HEK293 (cell line): ENCODE data around the gene SMPD3.

Source experiments
- CTCF ChIA-PET: fragments of 350-600 bp; formaldehyde crosslinking; extraction: SDS; loops from one replicate; lab custom pipeline; 2021; ENCODE audit warnings: antibody characterized with exemption; lab: Yijun Ruan, JAX
- POLR2A ChIA-PET: fragments of 300-600 bp; formaldehyde crosslinking; extraction: SDS; loops from one replicate; lab custom pipeline; 2020; ENCODE audit warnings: antibody characterized with exemption, inconsistent platforms; lab: Yijun Ruan, JAX
- H3K27ac ChIP-seq: fragments of 200-500 bp; sonication (Bioruptor generic); 2 replicates; pipeline ENCODE4 v1.5.1; 2014; ENCODE audit warnings: low read depth, low read length, control low read depth, inconsistent platforms; ENCODE audit errors: extremely low read depth
- H3K36me3 ChIP-seq, 2 experiments: fragments of 200-500 bp in 1 of 2; sonication (Bioruptor generic) in 1 of 2; 1 replicate in 1 of 2; 2 replicates in 1 of 2; pipeline ENCODE4 v1.5.1; 2014 to 2017; ENCODE audit warnings: inconsistent platforms in 2 of 2, low read length in 2 of 2; ENCODE audit not compliant: control insufficient read depth in 2 of 2, insufficient read depth in 1 of 2
- H3K4me1 ChIP-seq: fragments of 200-500 bp; sonication (Bioruptor generic); 2 replicates; pipeline ENCODE4 v1.5.1; 2014; ENCODE audit warnings: mild to moderate bottlenecking, low read length, inconsistent platforms; ENCODE audit not compliant: control insufficient read depth, insufficient read depth
- H3K4me3 ChIP-seq: 2 replicates; pipeline ENCODE4 v1.5.1; 2011; ENCODE audit warnings: low read depth, mild to moderate bottlenecking, control low read depth, low read length, moderate library complexity
- H3K9me3 ChIP-seq: fragments of 200-500 bp; sonication (Bioruptor generic); 2 replicates; pipeline ENCODE4 v1.5.1; 2014; ENCODE audit warnings: low read depth, low read length, inconsistent platforms; ENCODE audit not compliant: control insufficient read depth, insufficient read depth
- GLIS1 ChIP-seq: fragments of 450-650 bp; formaldehyde crosslinking; IDR thresholded peaks from 2 replicates; pipeline ENCODE4 v1.5.1; 2016; ENCODE audit warnings: missing biosample characterization, missing genetic modification characterization
- PRDM6 ChIP-seq: fragments of 450-650 bp; formaldehyde crosslinking; IDR thresholded peaks from 2 replicates; pipeline ENCODE4 v1.5.1; 2017; ENCODE audit warnings: missing biosample characterization, missing genetic modification characterization
- SP7 ChIP-seq: fragments of 450-650 bp; formaldehyde crosslinking; IDR thresholded peaks from 2 replicates; pipeline ENCODE4 v1.5.1; 2016; ENCODE audit warnings: missing biosample characterization, missing genetic modification characterization
- ZFP41 ChIP-seq: fragments of 450-650 bp; formaldehyde crosslinking; IDR thresholded peaks from 2 replicates; pipeline ENCODE4 v1.5.1; 2016; ENCODE audit warnings: missing biosample characterization, missing genetic modification characterization, borderline replicate concordance
- ZNF133 ChIP-seq: fragments of 450-650 bp; formaldehyde crosslinking; IDR thresholded peaks from 2 replicates; pipeline ENCODE4 v1.5.1; 2016; ENCODE audit warnings: missing biosample characterization, missing genetic modification characterization
- ZNF138 ChIP-seq: fragments of 450-650 bp; formaldehyde crosslinking; IDR thresholded peaks from 2 replicates; pipeline ENCODE4 v1.5.1; 2016; ENCODE audit warnings: missing biosample characterization, missing genetic modification characterization, borderline replicate concordance
- ZNF19 ChIP-seq: fragments of 450-650 bp; formaldehyde crosslinking; IDR thresholded peaks from 2 replicates; pipeline ENCODE4; 2016; ENCODE audit warnings: missing biosample characterization, missing genetic modification characterization, low read depth
- ZNF202 ChIP-seq: fragments of 450-650 bp; formaldehyde crosslinking; IDR thresholded peaks from 2 replicates; pipeline ENCODE4 v1.5.1; 2016; ENCODE audit warnings: missing biosample characterization, missing genetic modification characterization, borderline replicate concordance
- ZNF223 ChIP-seq: fragments of 450-650 bp; formaldehyde crosslinking; IDR thresholded peaks from 2 replicates; pipeline ENCODE4 v1.5.1; 2016; ENCODE audit warnings: missing biosample characterization, missing genetic modification characterization
- ZNF280C ChIP-seq: fragments of 450-650 bp; formaldehyde crosslinking; IDR thresholded peaks from 2 replicates; pipeline ENCODE4 v1.5.1; 2016; ENCODE audit warnings: missing biosample characterization, missing genetic modification characterization
- ZNF302 ChIP-seq: fragments of 450-650 bp; formaldehyde crosslinking; IDR thresholded peaks from 2 replicates; pipeline ENCODE4 v1.5.1; 2016; ENCODE audit warnings: missing biosample characterization, missing genetic modification characterization, low read depth
- ZNF404 ChIP-seq: fragments of 450-650 bp; formaldehyde crosslinking; IDR thresholded peaks from 2 replicates; pipeline ENCODE4 v1.5.1; 2017; ENCODE audit warnings: missing biosample characterization, missing genetic modification characterization
- ZNF473 ChIP-seq: fragments of 450-650 bp; formaldehyde crosslinking; IDR thresholded peaks from 2 replicates; pipeline ENCODE4 v1.5.1; 2017; ENCODE audit warnings: missing biosample characterization, missing genetic modification characterization
- ZNF621 ChIP-seq: fragments of 450-650 bp; formaldehyde crosslinking; IDR thresholded peaks from 2 replicates; pipeline ENCODE4 v1.5.1; 2017; ENCODE audit warnings: missing biosample characterization, missing genetic modification characterization
- ZNF660 ChIP-seq: fragments of 450-650 bp; IDR thresholded peaks from 2 replicates; pipeline ENCODE4 v1.5.1; 2018; ENCODE audit warnings: missing biosample characterization, mild to moderate bottlenecking, missing genetic modification characterization
- ZNF768 ChIP-seq: fragments of 450-650 bp; formaldehyde crosslinking; IDR thresholded peaks from 2 replicates; pipeline ENCODE4 v1.5.1; 2018; ENCODE audit warnings: missing biosample characterization, mild to moderate bottlenecking, missing genetic modification characterization
- ZNF777 ChIP-seq: fragments of 450-650 bp; formaldehyde crosslinking; IDR thresholded peaks from 2 replicates; pipeline ENCODE4 v1.5.1; 2017; ENCODE audit warnings: missing biosample characterization, missing genetic modification characterization, borderline replicate concordance
- TF ChIP-seq, protein P1 (sequence below): fragments of 450-650 bp; formaldehyde crosslinking; IDR thresholded peaks from 2 replicates; pipeline ENCODE4 v1.5.1; 2016; ENCODE audit warnings: missing biosample characterization, missing genetic modification characterization
- TF ChIP-seq, protein P2 (sequence below): fragments of 450-650 bp; formaldehyde crosslinking; IDR thresholded peaks from 2 replicates; pipeline ENCODE4 v1.5.1; 2016; ENCODE audit warnings: missing biosample characterization, missing genetic modification characterization
- TF ChIP-seq, protein P3 (sequence below): fragments of 450-650 bp; formaldehyde crosslinking; IDR thresholded peaks from 2 replicates; pipeline ENCODE4 v1.5.0; 2017; ENCODE audit warnings: missing biosample characterization, missing genetic modification characterization, borderline replicate concordance
- TF ChIP-seq, protein P4 (sequence below): fragments of 450-650 bp; formaldehyde crosslinking; IDR thresholded peaks from 2 replicates; pipeline ENCODE4 v1.5.1; 2016; ENCODE audit warnings: missing biosample characterization, missing genetic modification characterization, low read depth
- TF ChIP-seq, protein P5 (sequence below): fragments of 450-650 bp; formaldehyde crosslinking; IDR thresholded peaks from 2 replicates; pipeline ENCODE4 v1.5.1; 2016; ENCODE audit warnings: missing biosample characterization, missing genetic modification characterization
- TF ChIP-seq, protein P6 (sequence below): fragments of 450-650 bp; formaldehyde crosslinking; IDR thresholded peaks from 2 replicates; pipeline ENCODE4 v1.5.1; 2016; ENCODE audit warnings: missing biosample characterization, missing genetic modification characterization

Gene SMPD3

GRCh38 chr16:68360956-68361355 is 87.4 kb downstream of the SMPD3 start:
- no peaks in the 10 kb centered on the region for H3K4me1 ChIP-seq
- H3K36me3 ChIP-seq = peaks cover 0 to 27% of the 10 kb centered on the region in 2 experiments; a peak in 1 of 3 replicates
- H3K9me3 ChIP-seq = no peaks in the 10 kb centered on the region
- ChIA-PET CTCF (no interaction called here), POLR2A (no interaction called here)
- TF ChIP-seq ZNF133 (tag by site-specific recombination) (no peak), ZFP41 (no peak), ZNF404 (no peak), GLIS1 (tag by site-specific recombination) (no peak), ZNF302 (no peak), ZNF19 (tag by site-specific recombination) (no peak), PRDM6 (tag by site-specific recombination) (no peak), ZNF660 (tag by site-specific recombination) (no peak), SP7 (tag by site-specific recombination) (no peak), ZNF202 (no peak)
- TF ChIP-seq, protein P1, sequence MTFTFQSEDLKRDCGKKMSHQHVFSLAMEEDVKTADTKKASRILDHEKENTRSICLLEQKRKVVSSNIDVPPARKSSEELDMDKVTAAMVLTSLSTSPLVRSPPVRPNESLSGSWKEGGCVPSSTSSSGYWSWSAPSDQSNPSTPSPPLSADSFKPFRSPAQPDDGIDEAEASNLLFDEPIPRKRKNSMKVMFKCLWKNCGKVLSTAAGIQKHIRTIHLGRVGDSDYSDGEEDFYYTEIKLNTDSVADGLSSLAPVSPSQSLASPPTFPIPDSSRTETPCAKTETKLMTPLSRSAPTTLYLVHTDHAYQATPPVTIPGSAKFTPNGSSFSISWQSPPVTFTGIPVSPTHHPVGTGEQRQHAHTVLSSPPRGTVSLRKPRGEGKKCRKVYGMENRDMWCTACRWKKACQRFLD (tag by site-specific recombination) = no peak
- TF ChIP-seq, protein P2, sequence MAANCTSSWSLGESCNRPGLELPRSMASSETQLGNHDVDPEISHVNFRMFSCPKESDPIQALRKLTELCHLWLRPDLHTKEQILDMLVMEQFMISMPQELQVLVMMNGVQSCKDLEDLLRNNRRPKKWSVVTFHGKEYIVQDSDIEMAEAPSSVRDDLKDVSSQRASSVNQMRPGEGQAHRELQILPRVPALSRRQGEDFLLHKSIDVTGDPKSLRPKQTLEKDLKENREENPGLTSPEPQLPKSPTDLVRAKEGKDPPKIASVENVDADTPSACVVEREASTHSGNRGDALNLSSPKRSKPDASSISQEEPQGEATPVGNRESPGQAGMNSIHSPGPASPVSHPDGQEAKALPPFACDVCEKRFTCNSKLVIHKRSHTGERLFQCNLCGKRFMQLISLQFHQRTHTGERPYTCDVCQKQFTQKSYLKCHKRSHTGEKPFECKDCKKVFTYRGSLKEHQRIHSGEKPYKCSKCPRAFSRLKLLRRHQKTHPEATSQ = no peak
- TF ChIP-seq, protein P3, sequence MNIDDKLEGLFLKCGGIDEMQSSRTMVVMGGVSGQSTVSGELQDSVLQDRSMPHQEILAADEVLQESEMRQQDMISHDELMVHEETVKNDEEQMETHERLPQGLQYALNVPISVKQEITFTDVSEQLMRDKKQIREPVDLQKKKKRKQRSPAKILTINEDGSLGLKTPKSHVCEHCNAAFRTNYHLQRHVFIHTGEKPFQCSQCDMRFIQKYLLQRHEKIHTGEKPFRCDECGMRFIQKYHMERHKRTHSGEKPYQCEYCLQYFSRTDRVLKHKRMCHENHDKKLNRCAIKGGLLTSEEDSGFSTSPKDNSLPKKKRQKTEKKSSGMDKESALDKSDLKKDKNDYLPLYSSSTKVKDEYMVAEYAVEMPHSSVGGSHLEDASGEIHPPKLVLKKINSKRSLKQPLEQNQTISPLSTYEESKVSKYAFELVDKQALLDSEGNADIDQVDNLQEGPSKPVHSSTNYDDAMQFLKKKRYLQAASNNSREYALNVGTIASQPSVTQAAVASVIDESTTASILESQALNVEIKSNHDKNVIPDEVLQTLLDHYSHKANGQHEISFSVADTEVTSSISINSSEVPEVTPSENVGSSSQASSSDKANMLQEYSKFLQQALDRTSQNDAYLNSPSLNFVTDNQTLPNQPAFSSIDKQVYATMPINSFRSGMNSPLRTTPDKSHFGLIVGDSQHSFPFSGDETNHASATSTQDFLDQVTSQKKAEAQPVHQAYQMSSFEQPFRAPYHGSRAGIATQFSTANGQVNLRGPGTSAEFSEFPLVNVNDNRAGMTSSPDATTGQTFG (tag by site-specific recombination) = no peak
- TF ChIP-seq, protein P4, sequence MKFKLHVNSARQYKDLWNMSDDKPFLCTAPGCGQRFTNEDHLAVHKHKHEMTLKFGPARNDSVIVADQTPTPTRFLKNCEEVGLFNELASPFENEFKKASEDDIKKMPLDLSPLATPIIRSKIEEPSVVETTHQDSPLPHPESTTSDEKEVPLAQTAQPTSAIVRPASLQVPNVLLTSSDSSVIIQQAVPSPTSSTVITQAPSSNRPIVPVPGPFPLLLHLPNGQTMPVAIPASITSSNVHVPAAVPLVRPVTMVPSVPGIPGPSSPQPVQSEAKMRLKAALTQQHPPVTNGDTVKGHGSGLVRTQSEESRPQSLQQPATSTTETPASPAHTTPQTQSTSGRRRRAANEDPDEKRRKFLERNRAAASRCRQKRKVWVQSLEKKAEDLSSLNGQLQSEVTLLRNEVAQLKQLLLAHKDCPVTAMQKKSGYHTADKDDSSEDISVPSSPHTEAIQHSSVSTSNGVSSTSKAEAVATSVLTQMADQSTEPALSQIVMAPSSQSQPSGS (tag by site-specific recombination) = no peak
- TF ChIP-seq, protein P5, sequence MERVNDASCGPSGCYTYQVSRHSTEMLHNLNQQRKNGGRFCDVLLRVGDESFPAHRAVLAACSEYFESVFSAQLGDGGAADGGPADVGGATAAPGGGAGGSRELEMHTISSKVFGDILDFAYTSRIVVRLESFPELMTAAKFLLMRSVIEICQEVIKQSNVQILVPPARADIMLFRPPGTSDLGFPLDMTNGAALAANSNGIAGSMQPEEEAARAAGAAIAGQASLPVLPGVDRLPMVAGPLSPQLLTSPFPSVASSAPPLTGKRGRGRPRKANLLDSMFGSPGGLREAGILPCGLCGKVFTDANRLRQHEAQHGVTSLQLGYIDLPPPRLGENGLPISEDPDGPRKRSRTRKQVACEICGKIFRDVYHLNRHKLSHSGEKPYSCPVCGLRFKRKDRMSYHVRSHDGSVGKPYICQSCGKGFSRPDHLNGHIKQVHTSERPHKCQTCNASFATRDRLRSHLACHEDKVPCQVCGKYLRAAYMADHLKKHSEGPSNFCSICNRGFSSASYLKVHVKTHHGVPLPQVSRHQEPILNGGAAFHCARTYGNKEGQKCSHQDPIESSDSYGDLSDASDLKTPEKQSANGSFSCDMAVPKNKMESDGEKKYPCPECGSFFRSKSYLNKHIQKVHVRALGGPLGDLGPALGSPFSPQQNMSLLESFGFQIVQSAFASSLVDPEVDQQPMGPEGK (tag by site-specific recombination) = no peak
- no peak overlapping the region for H3K4me3 ChIP-seq
- H3K27ac ChIP-seq = no peak overlapping the region

DNA sequence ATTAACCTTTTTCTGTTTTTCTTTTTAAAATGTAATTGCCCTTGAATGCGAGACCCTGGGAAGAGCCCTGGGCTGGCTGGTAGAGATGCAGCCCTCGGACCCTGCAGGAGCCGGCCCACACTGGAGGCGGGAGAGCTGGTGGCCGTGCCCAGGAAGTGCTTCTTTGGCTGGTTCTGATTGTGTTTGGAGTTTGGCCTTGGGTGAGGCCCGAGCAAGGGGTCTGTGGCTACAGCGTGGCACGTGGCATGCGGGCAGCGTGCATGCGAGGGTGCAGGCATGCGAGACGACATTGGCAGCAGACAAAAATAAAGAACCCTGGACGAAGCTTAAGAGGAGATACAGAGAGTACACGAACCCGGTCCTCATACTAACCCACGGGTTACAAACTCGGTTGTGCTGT is 87.8 kb downstream of the SMPD3 start:
- Histone ChIP-seq H3K9me3 (no peaks in the 10 kb centered on the region), H3K36me3 (peaks cover 0 to 31% of the 10 kb centered on the region in 2 experiments; a peak in 1 of 3 replicates), H3K27ac (no peak overlapping the region), H3K4me3 (no peak overlapping the region), H3K4me1 (no peaks in the 10 kb centered on the region)
- POLR2A ChIA-PET = no interaction called here
- CTCF ChIA-PET = no interaction called here
- no peak for TF ChIP-seq ZNF133 (tag by site-specific recombination)
- TF ChIP-seq, protein P6, sequence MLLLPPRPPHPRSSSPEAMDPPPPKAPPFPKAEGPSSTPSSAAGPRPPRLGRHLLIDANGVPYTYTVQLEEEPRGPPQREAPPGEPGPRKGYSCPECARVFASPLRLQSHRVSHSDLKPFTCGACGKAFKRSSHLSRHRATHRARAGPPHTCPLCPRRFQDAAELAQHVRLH (tag by site-specific recombination) = no peak
- TF ChIP-seq ZNF621 (tag by site-specific recombination) = no peak
- TF ChIP-seq ZNF138 (tag by site-specific recombination) = no peak
- TF ChIP-seq ZNF768 (tag by site-specific recombination) = no peak
- no peak for TF ChIP-seq ZNF223 (tag by site-specific recombination)
- no peak for TF ChIP-seq ZNF280C
- no peak for TF ChIP-seq ZNF473 (tag by site-specific recombination)
- no peak for TF ChIP-seq ZNF777 (tag by site-specific recombination)
